IPS-20b (cell line): Measurements from ENCODE around the gene PCBD1.

Source experiments
- H3K27ac ChIP-seq: one replicate; pipeline ENCODE4 v1.5.1; 2013; ENCODE audit warnings: low read length
- H3K27me3 ChIP-seq: 2 replicates; pipeline ENCODE4 v1.6.1; 2013; ENCODE audit warnings: mild to moderate bottlenecking, low read length, inconsistent platforms; ENCODE audit not compliant: insufficient read depth
- H3K36me3 ChIP-seq: 2 replicates; pipeline ENCODE4 v1.6.1; 2013; ENCODE audit warnings: low read depth, mild to moderate bottlenecking, inconsistent platforms, low read length, moderate library complexity; ENCODE audit not compliant: insufficient read depth
- H3K4me1 ChIP-seq: 2 replicates; pipeline ENCODE4 v1.6.1; 2013; ENCODE audit warnings: mild to moderate bottlenecking, control low read depth, inconsistent platforms, low read length, moderate library complexity; ENCODE audit not compliant: insufficient read depth
- H3K4me3 ChIP-seq: 2 replicates; pipeline ENCODE4 v1.5.1; 2013; ENCODE audit warnings: mild to moderate bottlenecking, low read length, inconsistent platforms
- H3K9ac ChIP-seq: 2 replicates; pipeline ENCODE4 v1.6.1; 2013; ENCODE audit warnings: low read depth, mild to moderate bottlenecking, inconsistent platforms, low read length, moderate library complexity
- H3K9me3 ChIP-seq: 2 replicates; pipeline ENCODE4 v1.6.1; 2013; ENCODE audit warnings: mild to moderate bottlenecking, low read depth, low read length, inconsistent platforms; ENCODE audit not compliant: insufficient read depth

PCBD1 gene

GRCh38 chr10:70915806-70916205 lies 27.4 kb upstream of the PCBD1 start:
- Histone ChIP-seq H3K9ac (no peak overlapping the region), H3K4me3 (no peak overlapping the region), H3K27ac (no peak overlapping the region), H3K27me3 (no peaks in the 10 kb centered on the region; the same call in 1 of the 2 replicates), H3K4me1 (no peaks in the 10 kb centered on the region), H3K9me3 (no peaks in the 10 kb centered on the region), H3K36me3 (no peaks in the 10 kb centered on the region)

- no peaks in the 10 kb centered on the region for H3K36me3 ChIP-seq
- no peaks in the 10 kb centered on the region for H3K4me1 ChIP-seq
- no peaks in the 10 kb centered on the region for H3K9me3 ChIP-seq
- no peak overlapping the region for H3K27ac ChIP-seq
- no peak overlapping the region for H3K4me3 ChIP-seq
- H3K9ac ChIP-seq, result no peak overlapping the region
- H3K27me3 ChIP-seq, result no peaks in the 10 kb centered on the region; the same call in 1 of the 2 replicates
These were observed 26.8 kb upstream of the PCBD1 start for GRCh38 chr10:70915206-70915605.

GRCh38 chr10:70914316-70914864 lies 26.0 kb upstream of the PCBD1 start:
- Histone ChIP-seq H3K36me3 (no peaks in the 10 kb centered on the region), H3K9me3 (no peaks in the 10 kb centered on the region), H3K27me3 (no peaks in the 10 kb centered on the region; the same call in 1 of the 2 replicates), H3K4me1 (no peaks in the 10 kb centered on the region), H3K27ac (no peak overlapping the region), H3K4me3 (no peak overlapping the region), H3K9ac (no peak overlapping the region)

- H3K27ac ChIP-seq, result no peak overlapping the region
- no peaks in the 10 kb centered on the region; the same call in 1 of the 2 replicates for H3K27me3 ChIP-seq
- H3K36me3 ChIP-seq, result no peaks in the 10 kb centered on the region
- no peaks in the 10 kb centered on the region for H3K9me3 ChIP-seq
- no peak overlapping the region for H3K9ac ChIP-seq
- no peaks in the 10 kb centered on the region for H3K4me1 ChIP-seq
- no peak overlapping the region for H3K4me3 ChIP-seq
These were observed 25.5 kb upstream of the PCBD1 start for GRCh38 chr10:70913893-70914240.

GRCh38 chr10:70913191-70913892 lies 25.0 kb upstream of the PCBD1 start:
- H3K4me1 ChIP-seq, result no peaks in the 10 kb centered on the region
- no peak overlapping the region for H3K9ac ChIP-seq
- no peak overlapping the region for H3K4me3 ChIP-seq
- no peaks in the 10 kb centered on the region for H3K36me3 ChIP-seq
- no peaks in the 10 kb centered on the region; the same call in 1 of the 2 replicates for H3K27me3 ChIP-seq
- no peak overlapping the region for H3K27ac ChIP-seq
- H3K9me3 ChIP-seq, result no peaks in the 10 kb centered on the region

- Histone ChIP-seq H3K9me3 (no peaks in the 10 kb centered on the region), H3K27me3 (no peaks in the 10 kb centered on the region; the same call in 1 of the 2 replicates)
These were observed 24.2 kb upstream of the PCBD1 start for GRCh38 chr10:70912556-70912955.

GRCh38 chr10:70911386-70911785 lies 23.0 kb upstream of the PCBD1 start:
- no peaks in the 10 kb centered on the region for H3K4me1 ChIP-seq
- no peak overlapping the region for H3K27ac ChIP-seq
- H3K4me3 ChIP-seq, result no peak overlapping the region
- H3K36me3 ChIP-seq, result no peaks in the 10 kb centered on the region
- no peaks in the 10 kb centered on the region; the same call in 1 of the 2 replicates for H3K27me3 ChIP-seq
- no peak overlapping the region for H3K9ac ChIP-seq
- H3K9me3 ChIP-seq, result no peaks in the 10 kb centered on the region

More at GRCh38 chr10:70912556-70912955, 24.2 kb upstream of the PCBD1 start:
- Histone ChIP-seq H3K4me3 (no peak overlapping the region), H3K36me3 (no peaks in the 10 kb centered on the region), H3K27ac (no peak overlapping the region), H3K4me1 (no peaks in the 10 kb centered on the region), H3K9ac (no peak overlapping the region)

- Histone ChIP-seq H3K36me3 (no peaks in the 10 kb centered on the region), H3K27me3 (no peaks in the 10 kb centered on the region; the same call in 1 of the 2 replicates), H3K27ac (no peak overlapping the region), H3K9ac (no peak overlapping the region), H3K4me3 (no peak overlapping the region), H3K9me3 (no peaks in the 10 kb centered on the region), H3K4me1 (no peaks in the 10 kb centered on the region)
These were observed 22.3 kb upstream of the PCBD1 start for GRCh38 chr10:70910486-70911341.

- Histone ChIP-seq H3K36me3 (no peaks in the 10 kb centered on the region), H3K9me3 (no peaks in the 10 kb centered on the region), H3K27ac (no peak overlapping the region), H3K4me1 (no peaks in the 10 kb centered on the region), H3K4me3 (no peak overlapping the region), H3K9ac (no peak overlapping the region), H3K27me3 (no peaks in the 10 kb centered on the region; the same call in 1 of the 2 replicates)
These were observed 21.1 kb upstream of the PCBD1 start for GRCh38 chr10:70909326-70909935.

- H3K9ac ChIP-seq, result no peak overlapping the region
- no peak overlapping the region for H3K4me3 ChIP-seq
- no peak overlapping the region for H3K27ac ChIP-seq
- no peaks in the 10 kb centered on the region for H3K36me3 ChIP-seq
- H3K4me1 ChIP-seq, result no peaks in the 10 kb centered on the region
- no peaks in the 10 kb centered on the region for H3K9me3 ChIP-seq
- no peaks in the 10 kb centered on the region; the same call in 1 of the 2 replicates for H3K27me3 ChIP-seq
These were observed 20.3 kb upstream of the PCBD1 start for GRCh38 chr10:70908406-70909296.
